ENCODE data around the gene TMEM237.

Gene TMEM237

GRCh38 chr2:201654616-201655384 is 11.5 kb upstream of the TMEM237 start:
- H3K4me3 ChIP-seq (ENCODE audit: low read length): no peak overlapping the region
- no peak for DNase-seq
- TF ChIP-seq EZH2 (optimal IDR thresholded peaks at IDR 0.05; ENCODE audit: low read depth, low read length) (no peak), EZH2phosphoT487 (IDR thresholded peaks at IDR 0.05; ENCODE audit: low read length) (no peak)
- TF ChIP-seq, protein P1, sequence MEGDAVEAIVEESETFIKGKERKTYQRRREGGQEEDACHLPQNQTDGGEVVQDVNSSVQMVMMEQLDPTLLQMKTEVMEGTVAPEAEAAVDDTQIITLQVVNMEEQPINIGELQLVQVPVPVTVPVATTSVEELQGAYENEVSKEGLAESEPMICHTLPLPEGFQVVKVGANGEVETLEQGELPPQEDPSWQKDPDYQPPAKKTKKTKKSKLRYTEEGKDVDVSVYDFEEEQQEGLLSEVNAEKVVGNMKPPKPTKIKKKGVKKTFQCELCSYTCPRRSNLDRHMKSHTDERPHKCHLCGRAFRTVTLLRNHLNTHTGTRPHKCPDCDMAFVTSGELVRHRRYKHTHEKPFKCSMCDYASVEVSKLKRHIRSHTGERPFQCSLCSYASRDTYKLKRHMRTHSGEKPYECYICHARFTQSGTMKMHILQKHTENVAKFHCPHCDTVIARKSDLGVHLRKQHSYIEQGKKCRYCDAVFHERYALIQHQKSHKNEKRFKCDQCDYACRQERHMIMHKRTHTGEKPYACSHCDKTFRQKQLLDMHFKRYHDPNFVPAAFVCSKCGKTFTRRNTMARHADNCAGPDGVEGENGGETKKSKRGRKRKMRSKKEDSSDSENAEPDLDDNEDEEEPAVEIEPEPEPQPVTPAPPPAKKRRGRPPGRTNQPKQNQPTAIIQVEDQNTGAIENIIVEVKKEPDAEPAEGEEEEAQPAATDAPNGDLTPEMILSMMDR (IDR thresholded peaks at IDR 0.05; ENCODE audit: low read length): no peak
- H3K4me1 ChIP-seq (ENCODE audit: low read length): no peaks in the 10 kb centered on the region
- H3K27ac ChIP-seq (ENCODE audit: low read length): no peak overlapping the region
- H3F3A ChIP-seq (ENCODE audit: insufficient read depth, low read length): no peaks in the 10 kb centered on the region
- no peak overlapping the region for H3K4me2 ChIP-seq (ENCODE audit: low read depth, low read length)
- H2AFZ ChIP-seq (ENCODE audit: low read length): no peak overlapping the region
- no peak overlapping the region for H3K9ac ChIP-seq (ENCODE audit: low read length)
- no peaks in the 10 kb centered on the region for H4K20me1 ChIP-seq (ENCODE audit: insufficient read depth, low read length)
- H3K79me2 ChIP-seq (ENCODE audit: low read length): no peaks in the 10 kb centered on the region
- H3K9me3 ChIP-seq (replicated peaks; ENCODE audit: insufficient read depth, low read length): no peaks in the 10 kb centered on the region
- H3K27me3 ChIP-seq (replicated peaks; ENCODE audit: insufficient read depth, low read length): no peaks in the 10 kb centered on the region
- H3K36me3 ChIP-seq (replicated peaks; ENCODE audit: insufficient read depth, low read length): no peaks in the 10 kb centered on the region
- H3K9me2 ChIP-seq (replicated peaks; ENCODE audit: insufficient read depth, low read length): no peaks in the 10 kb centered on the region

- Histone ChIP-seq H3K27me3 (replicated peaks; ENCODE audit: insufficient read depth, low read length) (no peaks in the 10 kb centered on the region), H3K4me2 (ENCODE audit: low read depth, low read length) (no peak overlapping the region), H3F3A (ENCODE audit: insufficient read depth, low read length) (no peaks in the 10 kb centered on the region), H3K4me1 (ENCODE audit: low read length) (no peaks in the 10 kb centered on the region), H3K79me2 (ENCODE audit: low read length) (no peaks in the 10 kb centered on the region), H3K9me3 (replicated peaks; ENCODE audit: insufficient read depth, low read length) (no peaks in the 10 kb centered on the region), H3K9ac (ENCODE audit: low read length) (no peak overlapping the region), H2AFZ (ENCODE audit: low read length) (no peak overlapping the region), H3K4me3 (ENCODE audit: low read length) (no peak overlapping the region), H3K9me2 (replicated peaks; ENCODE audit: insufficient read depth, low read length) (no peaks in the 10 kb centered on the region), H3K27ac (ENCODE audit: low read length) (no peak overlapping the region), H4K20me1 (ENCODE audit: insufficient read depth, low read length) (no peaks in the 10 kb centered on the region), H3K36me3 (replicated peaks; ENCODE audit: insufficient read depth, low read length) (no peaks in the 10 kb centered on the region)
- TF ChIP-seq EZH2 (optimal IDR thresholded peaks at IDR 0.05; ENCODE audit: low read depth, low read length) (no peak), EZH2phosphoT487 (IDR thresholded peaks at IDR 0.05; ENCODE audit: low read length) (no peak)
- TF ChIP-seq, protein P1 (IDR thresholded peaks at IDR 0.05; ENCODE audit: low read length): no peak
- no peak for DNase-seq
Observed at GRCh38 chr2:201653221-201653620, 9.9 kb upstream of the TMEM237 start.

DNA sequence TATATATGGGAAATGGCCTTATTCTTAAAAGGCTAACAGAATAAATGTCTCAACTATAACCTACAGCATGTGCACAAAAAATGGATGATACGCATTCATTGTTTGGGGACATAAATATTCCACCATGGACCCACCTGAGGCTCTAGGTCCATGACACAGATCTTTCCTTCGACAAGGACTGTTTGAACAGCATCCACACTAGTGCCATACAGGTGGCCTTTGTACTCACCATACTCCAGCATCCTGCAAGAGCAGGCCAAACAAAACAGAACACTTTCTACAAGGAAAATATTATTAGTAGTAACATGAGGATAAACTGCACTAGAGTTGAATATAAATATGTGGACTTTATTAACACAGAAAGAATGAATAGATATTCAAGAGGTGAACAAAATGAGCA is 6.1 kb upstream of the TMEM237 start:
- Histone ChIP-seq H3K36me3 (replicated peaks; ENCODE audit: insufficient read depth, low read length) (no peaks in the 10 kb centered on the region), H3K27me3 (replicated peaks; ENCODE audit: insufficient read depth, low read length) (no peaks in the 10 kb centered on the region), H3K9ac (ENCODE audit: low read length) (no peak overlapping the region), H3K79me2 (ENCODE audit: low read length) (no peaks in the 10 kb centered on the region), H3K4me3 (ENCODE audit: low read length) (no peak overlapping the region), H3K27ac (ENCODE audit: low read length) (no peak overlapping the region), H3K4me2 (ENCODE audit: low read depth, low read length) (no peak overlapping the region), H2AFZ (ENCODE audit: low read length) (no peak overlapping the region), H3K9me3 (replicated peaks; ENCODE audit: insufficient read depth, low read length) (no peaks in the 10 kb centered on the region), H3K4me1 (ENCODE audit: low read length) (0 out of 2 replicates have a peak, but pooled peaks cover 5% of the 10 kb centered on the region), H3F3A (ENCODE audit: insufficient read depth, low read length) (no peaks in the 10 kb centered on the region), H4K20me1 (ENCODE audit: insufficient read depth, low read length) (no peaks in the 10 kb centered on the region), H3K9me2 (replicated peaks; ENCODE audit: insufficient read depth, low read length) (no peaks in the 10 kb centered on the region)
- DNase-seq: no peak
- TF ChIP-seq, protein P1 (IDR thresholded peaks at IDR 0.05; ENCODE audit: low read length): no peak
- TF ChIP-seq EZH2 (optimal IDR thresholded peaks at IDR 0.05; ENCODE audit: low read depth, low read length) (no peak), EZH2phosphoT487 (IDR thresholded peaks at IDR 0.05; ENCODE audit: low read length) (no peak)
